Astrocyte (in vitro differentiated cells and primary cell): ENCODE data around the gene LRRC28. TPM values are rescaled to one million over a fixed set of nuclear protein-coding genes. Genes with fewer than 3 reads are reported as not detected.

Experiments
- DNase-seq: peaks from one replicate; pipeline ENCODE4 v3.0.0-alpha.2; 2010; ENCODE audit warnings: low read depth
- FAIRE-seq: peaks from 2 replicates; lab custom pipeline; 2011; peaks lifted over from hg19 to GRCh38; lab: Jason Lieb, UNC
- H2AFZ ChIP-seq: 2 replicates; pipeline ENCODE4 v1.6.0; 2012; ENCODE audit warnings: low read depth, low read length, inconsistent platforms
- H3K27ac ChIP-seq: 2 replicates; pipeline ENCODE4 v1.5.1; 2011; ENCODE audit warnings: low read depth, low read length, inconsistent platforms
- H3K27me3 ChIP-seq: 2 replicates; pipeline ENCODE4 v1.6.0; 2011; ENCODE audit warnings: low read length, inconsistent platforms; ENCODE audit not compliant: insufficient read depth
- H3K36me3 ChIP-seq: 2 replicates; pipeline ENCODE4 v1.5.1; 2011; ENCODE audit warnings: low read length, inconsistent platforms; ENCODE audit not compliant: insufficient read depth
- H3K4me1 ChIP-seq: 2 replicates; pipeline ENCODE4 v1.5.1; 2011; ENCODE audit warnings: low read length, inconsistent platforms; ENCODE audit not compliant: insufficient read depth
- H3K4me2 ChIP-seq: 2 replicates; pipeline ENCODE4 v1.6.0; 2012; ENCODE audit warnings: low read length, inconsistent platforms
- H3K4me3 ChIP-seq: 2 replicates; pipeline ENCODE4 v1.5.1; 2011; ENCODE audit warnings: low read depth, mild to moderate bottlenecking, low read length, inconsistent platforms; ENCODE audit not compliant: insufficient read depth
- H3K79me2 ChIP-seq: 2 replicates; pipeline ENCODE4 v1.6.0; 2012; ENCODE audit warnings: mild to moderate bottlenecking, low read length, inconsistent platforms; ENCODE audit not compliant: insufficient read depth
- H3K9ac ChIP-seq: 2 replicates; pipeline ENCODE4 v1.6.0; 2012; ENCODE audit warnings: mild to moderate bottlenecking, low read length, inconsistent platforms
- H3K9me3 ChIP-seq: 2 replicates; pipeline ENCODE4 v1.5.1; 2012; ENCODE audit warnings: low read depth, mild to moderate bottlenecking, low read length, inconsistent platforms; ENCODE audit not compliant: insufficient read depth
- H4K20me1 ChIP-seq: 2 replicates; pipeline ENCODE4 v1.6.0; 2012; ENCODE audit warnings: low read length, inconsistent platforms; ENCODE audit not compliant: insufficient read depth
- H3K27ac Mint-ChIP-seq: one replicate; pipeline ENCODE4 v1.8.0; 2021; ENCODE audit warnings: mild to moderate bottlenecking, mixed read lengths; ENCODE audit not compliant: unreplicated experiment
- H3K27me3 Mint-ChIP-seq: one replicate; pipeline ENCODE4 v1.8.0; 2021; ENCODE audit warnings: low read depth, mixed read lengths; ENCODE audit not compliant: unreplicated experiment
- H3K36me3 Mint-ChIP-seq: one replicate; pipeline ENCODE4 v1.8.0; 2021; ENCODE audit warnings: low read depth, mixed read lengths; ENCODE audit not compliant: unreplicated experiment
- H3K4me1 Mint-ChIP-seq: one replicate; pipeline ENCODE4 v1.8.0; 2021; ENCODE audit warnings: low read depth, mixed read lengths; ENCODE audit not compliant: unreplicated experiment
- H3K4me3 Mint-ChIP-seq: one replicate; pipeline ENCODE4 v1.8.0; 2021; ENCODE audit warnings: mild to moderate bottlenecking, moderate library complexity, mixed read lengths; ENCODE audit not compliant: unreplicated experiment
- H3K9me3 Mint-ChIP-seq: one replicate; pipeline ENCODE4 v1.8.0; 2021; ENCODE audit warnings: mild to moderate bottlenecking, mixed read lengths; ENCODE audit not compliant: unreplicated experiment
- CTCF ChIP-seq: IDR thresholded peaks from 2 replicates; pipeline ENCODE4 v1.5.1; 2011; ENCODE audit warnings: low read depth, mild to moderate bottlenecking, inconsistent platforms, low read length, moderate library complexity; ENCODE audit not compliant: insufficient read depth
- EZH2 ChIP-seq: IDR thresholded peaks from 2 replicates; pipeline ENCODE4 v1.6.1; 2012; ENCODE audit warnings: mild to moderate bottlenecking, low read length, inconsistent platforms; ENCODE audit not compliant: insufficient read depth
- total RNA-seq: library from RNA; stranded (reverse); gene quantifications from 2 replicates; pipeline ENCODE4 v1.2.1, GENCODE V29; 2021

LRRC28 gene
- total RNA-seq, 1 donor from 2014 or later, result 28.1 TPM

DNA sequence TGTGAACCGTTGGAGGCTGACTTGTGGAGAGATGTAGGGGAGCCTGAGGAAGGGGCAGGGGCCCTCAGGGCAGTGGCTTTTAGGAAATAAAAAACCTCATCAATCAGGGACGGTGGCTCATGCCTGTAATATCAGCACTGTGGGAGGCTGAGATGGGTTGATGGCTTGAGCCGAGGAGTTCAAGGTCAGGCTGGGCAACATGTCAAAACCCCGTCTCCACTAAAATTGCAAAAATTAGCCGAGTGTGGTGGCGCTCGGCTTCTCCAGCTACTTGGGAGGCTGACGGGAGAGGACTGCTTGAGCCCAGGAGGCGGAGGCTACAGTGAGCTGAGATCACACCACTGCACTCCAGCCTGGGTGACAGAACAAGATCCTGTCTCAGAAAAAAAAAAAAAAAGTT is 9.5 kb upstream of the LRRC28 start:
- Histone ChIP-seq H4K20me1 (peaks cover 3% of the 10 kb centered on the region), H3K4me3 (no peak overlapping the region), H3K27ac (no peak overlapping the region), H2AFZ (no peak overlapping the region), H3K4me2 (no peak overlapping the region), H3K4me1 (no peaks in the 10 kb centered on the region), H3K36me3 (peaks cover 2% of the 10 kb centered on the region), H3K79me2 (peaks cover 44% of the 10 kb centered on the region), H3K9me3 (no peaks in the 10 kb centered on the region), H3K27me3 (no peaks in the 10 kb centered on the region), H3K9ac (no peak overlapping the region)
- Mint-ChIP-seq H3K4me1 (peaks cover 7% of the 10 kb centered on the region), H3K27ac (no peak overlapping the region), H3K9me3 (no peaks in the 10 kb centered on the region), H3K4me3 (no peak overlapping the region), H3K36me3 (no peaks in the 10 kb centered on the region), H3K27me3 (no peaks in the 10 kb centered on the region)
- DNase-seq, result no peak
- TF ChIP-seq CTCF (no peak), EZH2 (no peak)
- no peak for FAIRE-seq

DNA sequence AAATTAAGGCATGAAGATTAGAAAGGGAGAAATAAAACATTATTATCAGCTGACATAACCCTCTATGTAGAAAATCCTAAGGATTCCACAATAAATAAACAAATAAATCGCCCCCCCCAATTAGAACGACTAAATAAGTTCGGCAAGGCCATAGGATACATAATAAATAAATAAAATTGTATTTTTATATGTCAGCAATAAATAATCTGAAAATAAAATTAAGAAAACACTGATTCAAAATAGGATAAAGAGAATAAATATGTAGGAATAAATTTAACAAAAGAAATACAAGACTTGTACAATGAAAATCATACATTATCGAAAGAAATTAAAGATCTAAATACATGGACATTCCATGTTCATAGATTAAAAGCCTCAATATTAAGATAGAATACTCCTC is 7.0 kb upstream of the LRRC28 start:
- peaks cover 9% of the 10 kb centered on the region for H3K4me1 ChIP-seq
- no peak for TF ChIP-seq CTCF
- no peaks in the 10 kb centered on the region for H4K20me1 ChIP-seq
- H3K27ac ChIP-seq, result no peak overlapping the region
- H3K4me3 ChIP-seq, result no peak overlapping the region
- Mint-ChIP-seq H3K27me3 (no peaks in the 10 kb centered on the region), H3K9me3 (no peaks in the 10 kb centered on the region), H3K4me3 (no peak overlapping the region), H3K27ac (no peak overlapping the region), H3K4me1 (peaks cover 7% of the 10 kb centered on the region), H3K36me3 (no peaks in the 10 kb centered on the region)
- no peak for DNase-seq
- no peaks in the 10 kb centered on the region for H3K36me3 ChIP-seq
- H3K4me2 ChIP-seq, result no peak overlapping the region
- no peaks in the 10 kb centered on the region for H3K27me3 ChIP-seq
- H2AFZ ChIP-seq, result no peak overlapping the region
- no peaks in the 10 kb centered on the region for H3K9me3 ChIP-seq
- H3K79me2 ChIP-seq, result peaks cover 64% of the 10 kb centered on the region
- no peak overlapping the region for H3K9ac ChIP-seq
- FAIRE-seq, result no peak

DNA sequence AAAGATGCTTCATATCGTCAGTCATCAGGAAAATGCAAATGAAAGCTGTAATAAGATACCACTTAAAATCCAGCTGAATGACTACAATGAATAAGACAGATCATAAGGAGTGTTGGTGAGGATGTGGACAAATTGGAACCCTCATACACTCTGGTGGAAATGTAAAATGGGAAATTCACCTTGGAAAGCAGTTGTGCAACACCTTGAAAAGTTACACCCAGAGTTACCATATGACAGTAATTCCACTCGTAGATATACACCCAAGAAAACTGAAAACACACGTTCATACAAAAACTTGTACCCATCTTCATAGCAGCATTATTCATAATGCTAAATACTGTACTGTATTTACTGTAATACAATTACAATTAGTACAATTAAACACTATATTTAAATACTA is 4.2 kb upstream of the LRRC28 start:
- FAIRE-seq (no peak), DNase-seq (no peak)
- Mint-ChIP-seq H3K9me3 (no peaks in the 10 kb centered on the region), H3K27me3 (no peaks in the 10 kb centered on the region), H3K27ac (no peak overlapping the region), H3K4me1 (peaks cover 3% of the 10 kb centered on the region), H3K4me3 (no peak overlapping the region), H3K36me3 (no peaks in the 10 kb centered on the region)
- H3K27me3 ChIP-seq, result no peaks in the 10 kb centered on the region
- H3K9ac ChIP-seq, result no peak overlapping the region
- no peaks in the 10 kb centered on the region for H4K20me1 ChIP-seq
- H3K9me3 ChIP-seq, result no peaks in the 10 kb centered on the region
- H3K4me2 ChIP-seq, result no peak overlapping the region
- no peak for TF ChIP-seq CTCF
- no peak for TF ChIP-seq EZH2
- no peak overlapping the region for H3K27ac ChIP-seq
- H3K36me3 ChIP-seq, result no peaks in the 10 kb centered on the region
- peaks cover 17% of the 10 kb centered on the region for H3K4me1 ChIP-seq
- H3K79me2 ChIP-seq, result peaks cover 52% of the 10 kb centered on the region
- H2AFZ ChIP-seq, result no peak overlapping the region
- no peak overlapping the region for H3K4me3 ChIP-seq
